GM12892 (cell line): ENCODE measurements around the gene CHRD.
A peak's percentile ranks its signal among the peaks of the same experiment; 100 is the strongest.

Experiments
- DNase-seq: peaks from one replicate; pipeline ENCODE4 v3.0.0; 2011; ENCODE audit not compliant: insufficient read length
- FAIRE-seq: peaks from 2 replicates; lab custom pipeline; 2011; peaks lifted over from hg19 to GRCh38; lab: Jason Lieb, UNC
- POLR2A ChIP-seq: IDR thresholded peaks from 2 replicates; pipeline ENCODE4 v1.6.1; 2011; ENCODE audit warnings: low read depth, low read length, control low read depth
- POLR2AphosphoS5 ChIP-seq: IDR thresholded peaks from 2 replicates; pipeline ENCODE4 v1.6.1; 2011; ENCODE audit warnings: low read depth, low read length, control low read depth
- TAF1 ChIP-seq: IDR thresholded peaks from 2 replicates; pipeline ENCODE4 v1.6.1; 2011; ENCODE audit warnings: low read depth, mild to moderate bottlenecking, control low read depth, low read length, borderline replicate concordance

The CHRD gene

GRCh38 chr3:184368586-184369183 is 11.2 kb upstream of the CHRD start:
- FAIRE-seq = no peak
- TF ChIP-seq POLR2A (no peak), POLR2AphosphoS5 (no peak), TAF1 (no peak)
- no peak for DNase-seq

DNA sequence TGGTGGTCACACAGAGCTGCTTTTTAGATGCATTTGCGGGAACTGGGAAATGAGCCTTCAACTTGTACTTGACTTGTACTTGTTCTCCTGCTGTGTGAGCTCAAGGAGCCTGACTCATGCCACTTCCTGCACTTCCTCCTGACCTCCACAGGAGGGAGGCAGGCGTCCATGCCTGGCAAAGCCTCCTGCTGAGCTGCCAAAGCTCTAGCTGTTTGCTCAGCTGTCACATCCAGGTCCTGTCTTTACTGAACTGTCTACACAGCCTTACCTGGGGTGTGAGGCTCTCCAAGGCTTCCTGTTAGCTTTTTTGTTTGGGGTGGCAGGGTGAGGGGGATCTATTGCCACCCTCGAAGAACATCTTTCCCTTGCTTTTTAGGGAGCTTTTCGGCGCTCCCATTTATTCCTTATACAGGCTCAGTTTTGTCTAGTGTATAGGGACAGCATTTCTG is 8.3 kb upstream of the CHRD start:
- DNase-seq (peak; percentile 69), FAIRE-seq (peak; percentile 78)
- TF ChIP-seq POLR2AphosphoS5 (no peak), TAF1 (no peak), POLR2A (no peak)

DNA sequence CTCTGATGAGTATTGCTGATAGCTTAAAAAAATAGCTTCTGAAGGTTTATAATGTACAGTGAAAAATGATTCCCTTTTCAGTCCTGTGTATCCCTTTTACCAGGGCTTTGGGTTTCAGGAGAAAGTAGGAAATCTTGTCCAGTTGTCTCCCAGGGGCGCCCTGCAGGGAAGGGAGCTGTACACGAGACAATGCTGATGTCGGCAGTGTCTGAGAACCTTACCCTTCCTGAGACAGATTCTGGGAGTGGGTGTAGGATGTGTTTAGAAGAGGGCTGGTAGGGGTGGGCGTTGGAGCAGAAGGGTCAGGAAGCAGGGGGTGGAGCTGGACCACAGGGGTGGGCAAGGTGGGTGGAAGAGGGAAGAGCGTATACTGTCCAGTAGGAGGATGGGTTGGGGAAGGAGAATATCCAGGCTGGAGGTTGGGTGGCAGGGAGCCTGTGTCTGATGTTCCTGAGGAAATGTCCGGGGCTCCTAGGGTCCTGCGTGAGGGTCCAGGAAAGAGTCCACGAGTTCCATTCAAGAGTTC is 7.5 kb upstream of the CHRD start:
- DNase-seq (no peak), FAIRE-seq (no peak)
- no peak for TF ChIP-seq POLR2AphosphoS5
- TF ChIP-seq POLR2A = no peak
- no peak for TF ChIP-seq TAF1

DNA sequence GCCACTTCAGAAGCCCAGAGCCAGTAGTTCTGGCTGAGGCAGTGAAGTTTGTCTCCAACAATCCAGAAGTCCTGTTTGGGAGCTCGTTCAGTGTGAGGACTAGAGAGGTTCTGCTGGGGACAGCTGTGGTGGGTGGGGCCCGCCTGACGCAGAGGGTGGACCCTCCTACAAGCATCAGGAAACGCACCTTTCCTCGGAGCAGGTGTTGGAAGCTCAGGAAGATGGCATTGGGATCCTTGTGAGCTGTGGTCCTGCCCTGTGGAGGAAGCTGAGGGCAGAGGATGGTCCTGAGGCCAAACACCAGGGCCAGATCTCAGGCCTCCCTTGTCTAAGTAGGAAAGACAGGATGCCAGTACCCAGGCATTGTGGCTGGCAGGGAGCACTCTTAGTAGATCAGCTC is 6.9 kb upstream of the CHRD start:
- no peak for TF ChIP-seq POLR2AphosphoS5
- TF ChIP-seq TAF1 = no peak
- no peak for TF ChIP-seq POLR2A
- DNase-seq = no peak
- FAIRE-seq = no peak

DNA sequence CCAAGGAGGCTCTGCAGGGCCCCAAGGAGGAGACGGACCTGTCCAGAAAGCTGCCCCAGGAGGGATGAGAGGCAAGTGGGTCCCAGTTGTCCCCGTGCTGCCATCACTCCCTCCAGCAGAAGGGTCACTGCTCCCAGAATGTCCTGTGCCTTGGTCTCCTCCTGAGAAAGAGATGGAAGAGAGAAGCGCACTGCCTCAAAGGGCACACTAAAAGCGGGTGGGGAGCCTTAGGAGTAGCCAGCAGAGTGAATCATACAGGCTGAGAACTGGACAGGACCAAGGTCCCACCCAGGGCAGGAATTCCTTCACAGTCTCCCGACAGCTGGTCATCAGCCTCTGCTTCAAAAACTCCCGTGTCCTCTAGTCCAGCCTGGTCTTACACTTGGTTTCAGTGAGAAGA is 6.4 kb upstream of the CHRD start:
- FAIRE-seq (no peak), DNase-seq (no peak)
- TF ChIP-seq POLR2AphosphoS5 (no peak), TAF1 (no peak)

DNA sequence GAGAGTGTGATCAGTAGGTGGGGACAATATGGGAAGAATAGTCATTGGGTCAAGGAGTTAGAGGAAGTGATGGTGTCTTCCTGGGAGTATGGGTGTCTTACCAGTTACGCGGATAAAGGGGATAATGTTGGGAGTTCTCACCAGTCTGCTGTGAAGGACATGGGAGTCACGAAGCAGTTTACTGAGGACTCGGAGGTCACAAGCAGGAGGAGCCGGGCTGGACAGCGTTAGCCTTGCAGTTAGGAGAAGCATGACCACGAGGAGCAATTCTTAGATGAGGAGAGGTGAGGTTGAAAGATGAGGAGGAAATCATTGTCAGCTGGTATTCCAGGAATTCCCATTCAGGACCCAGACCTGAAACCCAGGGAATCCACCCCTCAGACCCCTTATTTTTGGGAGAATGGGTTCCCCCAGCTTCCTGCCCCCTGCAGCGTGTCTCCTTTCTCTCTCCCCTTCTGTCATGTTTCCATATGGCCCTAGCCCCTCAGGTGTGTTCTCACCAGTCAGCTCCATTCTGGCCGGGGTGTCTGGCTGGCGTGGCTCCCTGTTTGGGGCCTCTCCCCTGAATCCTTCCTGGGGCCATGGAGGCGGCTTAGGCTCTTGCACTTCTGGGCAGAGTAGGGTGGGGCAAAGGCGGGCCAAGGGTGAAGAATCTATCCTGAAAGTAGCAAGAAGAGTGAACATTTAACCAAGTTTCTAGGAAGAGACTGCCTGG is 4.0 kb upstream of the CHRD start:
- TF ChIP-seq POLR2AphosphoS5 (no peak), TAF1 (no peak), POLR2A (no peak)
- DNase-seq (no peak), FAIRE-seq (no peak)

- no peak for FAIRE-seq
- DNase-seq = no peak
- no peak for TF ChIP-seq TAF1
- TF ChIP-seq POLR2AphosphoS5 = no peak
- TF ChIP-seq POLR2A = no peak
Measured at GRCh38 chr3:184377374-184377773, 2.5 kb upstream of the CHRD start.

DNA sequence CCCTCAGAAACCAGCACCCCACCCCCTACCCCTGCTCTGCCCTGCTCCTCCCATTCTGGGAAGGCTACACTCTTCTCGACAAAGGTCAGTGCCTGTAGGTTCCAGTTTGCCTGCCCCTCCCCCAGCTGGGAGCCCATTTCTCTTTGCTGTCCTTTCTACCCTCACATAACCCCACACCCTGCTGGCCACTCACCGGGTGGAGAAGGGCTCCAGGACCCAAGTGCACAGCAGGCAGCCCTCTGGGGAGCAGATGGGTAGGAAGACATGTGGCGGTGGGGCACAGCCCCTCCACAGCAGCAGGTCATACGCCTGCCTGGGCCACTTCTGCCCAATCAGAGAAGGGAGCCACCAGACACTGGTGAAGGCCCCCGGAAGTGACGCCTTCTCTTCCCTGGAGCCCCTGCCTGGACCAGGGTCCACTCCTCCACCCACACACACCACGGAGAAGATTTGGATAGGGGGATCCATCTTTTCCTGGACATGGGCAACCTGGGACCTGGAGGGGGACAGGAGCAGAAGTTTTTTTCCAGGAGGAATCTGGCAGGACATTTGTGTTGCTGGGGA is 1.9 kb upstream of the CHRD start, which contains the start of gene THPO:
THPO (minus strand) TSS at position 326 of the 564 bp plus-strand sequence. CDS start 1,948 bp downstream, outside the sequence.
- no peak for DNase-seq

GRCh38 chr3:184378651-184379357 is 1.1 kb upstream of the CHRD start:
- FAIRE-seq (no peak), DNase-seq (no peak)
- TF ChIP-seq POLR2AphosphoS5 (no peak), TAF1 (no peak), POLR2A (no peak)

More for the DNA sequence above, 1.9 kb upstream of the CHRD start, which contains the start of gene THPO:
- FAIRE-seq = no peak
- TF ChIP-seq TAF1 = no peak
- no peak for TF ChIP-seq POLR2AphosphoS5
- TF ChIP-seq POLR2A = no peak

DNA sequence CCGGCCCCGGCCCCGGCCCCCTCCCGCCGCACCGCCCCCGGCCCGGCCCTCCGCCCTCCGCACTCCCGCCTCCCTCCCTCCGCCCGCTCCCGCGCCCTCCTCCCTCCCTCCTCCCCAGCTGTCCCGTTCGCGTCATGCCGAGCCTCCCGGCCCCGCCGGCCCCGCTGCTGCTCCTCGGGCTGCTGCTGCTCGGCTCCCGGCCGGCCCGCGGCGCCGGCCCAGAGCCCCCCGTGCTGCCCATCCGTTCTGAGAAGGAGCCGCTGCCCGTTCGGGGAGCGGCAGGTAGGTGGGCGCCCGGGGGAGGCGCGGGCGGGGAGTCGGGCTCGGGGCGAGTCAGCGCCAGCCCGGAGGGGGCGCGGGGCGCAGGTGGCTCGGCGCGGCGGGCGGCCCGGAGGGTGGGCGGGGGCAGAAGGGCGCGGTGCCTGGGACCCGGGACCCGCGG is 352 bp downstream of the CHRD start:
- FAIRE-seq = no peak
- no peak for DNase-seq
- TF ChIP-seq POLR2AphosphoS5 = no peak
- no peak for TF ChIP-seq TAF1
- no peak for TF ChIP-seq POLR2A
